ENCODE results near the gene SGCA. TPM values are rescaled to one million over a fixed set of nuclear protein-coding genes. Genes with fewer than 3 reads are reported as not detected.

SGCA gene
- not detected for total RNA-seq

DNA sequence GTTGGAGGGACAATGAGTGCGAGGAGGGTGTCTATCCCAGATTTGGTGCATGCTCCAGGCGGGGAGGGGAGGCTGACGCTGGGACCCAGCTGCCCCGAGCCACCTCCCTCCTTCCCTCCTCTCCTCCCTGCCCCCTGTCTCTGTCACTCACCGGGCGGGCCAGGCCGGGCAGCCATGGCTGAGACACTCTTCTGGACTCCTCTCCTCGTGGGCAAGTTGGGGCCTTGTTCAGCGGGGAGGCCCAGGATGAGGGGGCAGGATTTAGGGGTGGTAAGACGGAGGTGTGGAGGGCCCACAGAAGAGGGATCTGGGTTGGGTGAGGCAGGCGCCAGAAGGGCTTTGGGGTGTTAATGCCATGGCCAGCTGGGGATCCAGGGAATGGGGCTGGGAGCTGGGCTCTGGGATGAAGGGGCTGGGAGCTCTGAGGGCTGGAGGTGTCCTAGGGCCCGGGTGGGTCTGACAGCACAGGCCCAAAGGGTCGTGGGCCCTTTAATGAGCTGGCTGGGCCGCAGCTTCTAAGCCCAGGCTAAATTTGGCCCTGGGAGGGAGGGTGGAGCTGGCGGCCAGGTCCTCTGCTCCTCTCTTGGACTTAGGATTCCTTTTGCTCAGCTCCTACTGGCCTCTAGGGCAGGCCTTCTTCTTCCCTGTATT, at the start of gene SGCA:
Gene SGCA, plus strand, starts transcription at position 139 of the 651 bp plus-strand sequence. Its CDS starts 36 bp downstream, at position 175.
- CTCF ChIA-PET = interaction anchor here (0.7 to 1.6 kb wide), 4 partner anchors 14 to 72 kb away, joined by 3 to 4 read pairs (median 3); partner anchors contain the start of gene PPP1R9B

DNA sequence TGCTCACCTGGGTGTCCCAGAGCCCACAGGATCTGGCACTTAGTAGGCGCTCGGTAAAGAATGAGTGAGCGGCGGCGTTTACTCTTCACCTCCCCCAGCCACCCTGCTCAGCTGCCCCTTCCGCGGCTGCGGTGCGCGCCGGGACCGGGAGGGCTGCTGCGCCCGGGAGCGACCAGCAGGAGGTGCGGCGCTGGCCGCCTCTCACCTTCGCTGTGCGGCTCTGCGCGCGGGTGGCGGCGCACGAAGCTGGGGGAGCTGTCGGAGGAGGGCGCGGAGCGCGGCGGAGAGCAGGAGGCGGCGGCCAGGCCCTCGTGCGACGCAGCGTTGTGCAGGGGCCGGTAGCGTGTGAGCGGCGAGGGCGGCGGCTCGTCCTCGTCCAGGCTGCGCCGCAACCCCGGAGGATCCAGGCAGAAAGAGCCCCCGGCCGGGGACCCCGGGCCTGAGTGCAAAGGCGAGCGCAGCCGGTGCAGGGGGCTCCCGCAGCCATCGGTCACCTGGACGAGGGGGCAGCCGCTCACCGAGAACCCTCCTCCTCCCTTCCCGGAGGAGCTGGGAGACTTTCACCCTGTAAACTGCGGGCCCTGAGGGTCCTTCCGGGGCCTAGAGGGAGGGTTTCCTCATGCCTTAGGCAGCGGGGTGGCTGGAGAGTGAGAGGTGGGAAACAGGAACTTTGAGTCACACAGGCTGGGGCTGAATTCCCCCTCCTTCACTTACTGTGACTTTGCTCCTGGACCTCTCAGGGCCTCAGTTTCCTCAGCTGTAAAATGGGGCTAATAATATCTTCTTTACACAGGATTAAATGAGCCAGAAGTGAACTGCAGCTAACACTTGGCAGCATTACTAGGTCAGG, 48.4 kb upstream of the SGCA start:
- CTCF ChIA-PET = interaction anchor here (0.6 to 4.1 kb wide), 15 partner anchors 13 to 235 kb away, joined by 3 to 25 read pairs (median 4); partner anchors contain the start of genes COL1A1, PPP1R9B and SAMD14

More for the DNA sequence above, at the start of gene SGCA:
- POLR2A ChIA-PET = no interaction called here

DNA sequence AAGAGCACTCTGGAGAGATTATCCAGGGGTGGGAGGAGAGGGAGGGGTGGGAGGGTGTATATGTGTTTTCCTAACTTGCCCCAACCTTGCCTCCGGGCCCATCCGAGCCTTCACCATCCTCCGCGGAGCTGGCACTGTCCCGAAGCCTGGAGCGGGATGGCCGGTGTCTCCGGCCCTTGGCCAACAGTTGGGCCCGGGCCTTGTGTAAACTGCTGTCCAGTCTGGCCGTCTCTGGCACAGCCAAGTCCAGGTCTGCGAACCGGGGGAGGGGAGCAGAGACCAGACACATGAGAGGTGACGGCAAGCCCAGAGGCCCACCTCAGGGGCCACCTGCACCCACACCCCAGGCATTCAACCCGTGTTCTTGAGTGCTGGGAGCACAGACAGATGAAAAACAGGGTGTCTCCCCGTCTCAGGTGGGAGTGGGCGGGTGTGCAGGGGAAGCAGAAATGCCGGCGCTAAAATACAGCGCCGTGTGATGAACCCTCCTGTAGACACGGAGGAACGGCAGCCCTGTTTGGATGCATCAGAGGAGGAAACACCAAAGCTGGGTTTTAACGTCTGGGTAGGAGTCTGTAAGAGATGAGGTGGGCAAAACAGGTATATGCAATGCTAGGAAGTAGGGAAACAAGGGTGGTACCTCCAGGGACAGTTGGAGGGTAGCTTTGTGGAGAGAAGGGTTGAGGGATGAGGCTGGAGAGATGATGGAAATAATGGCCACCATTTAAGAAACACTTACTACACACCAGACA, 47.6 kb upstream of the SGCA start:
- ChIA-PET POLR2A (interaction anchor here (0.6 kb wide), 1 partner anchor 13 kb away, joined by 3 read pairs; no protein-coding TSS in a partner anchor), CTCF (interaction anchor here (0.9 to 4.1 kb wide), 11 partner anchors 12 to 178 kb away, joined by 3 to 25 read pairs (median 4); partner anchors contain the start of gene SAMD14)

More for the DNA sequence above, 48.4 kb upstream of the SGCA start:
- POLR2A ChIA-PET = interaction anchor here (0.5 to 0.6 kb wide), 2 partner anchors 9 to 32 kb away, joined by 3 to 4 read pairs; no protein-coding TSS in a partner anchor

- POLR2A ChIA-PET = interaction anchor here (0.6 kb wide), 1 partner anchor 12 kb away, joined by 3 read pairs; no protein-coding TSS in a partner anchor
- CTCF ChIA-PET = interaction anchor here (0.9 to 2.4 kb wide), 6 partner anchors 22 to 178 kb away, joined by 3 to 6 read pairs (median 3); no protein-coding TSS in a partner anchor
These were observed 47.0 kb upstream of the SGCA start for GRCh38 chr17:50118828-50119218.

DNA sequence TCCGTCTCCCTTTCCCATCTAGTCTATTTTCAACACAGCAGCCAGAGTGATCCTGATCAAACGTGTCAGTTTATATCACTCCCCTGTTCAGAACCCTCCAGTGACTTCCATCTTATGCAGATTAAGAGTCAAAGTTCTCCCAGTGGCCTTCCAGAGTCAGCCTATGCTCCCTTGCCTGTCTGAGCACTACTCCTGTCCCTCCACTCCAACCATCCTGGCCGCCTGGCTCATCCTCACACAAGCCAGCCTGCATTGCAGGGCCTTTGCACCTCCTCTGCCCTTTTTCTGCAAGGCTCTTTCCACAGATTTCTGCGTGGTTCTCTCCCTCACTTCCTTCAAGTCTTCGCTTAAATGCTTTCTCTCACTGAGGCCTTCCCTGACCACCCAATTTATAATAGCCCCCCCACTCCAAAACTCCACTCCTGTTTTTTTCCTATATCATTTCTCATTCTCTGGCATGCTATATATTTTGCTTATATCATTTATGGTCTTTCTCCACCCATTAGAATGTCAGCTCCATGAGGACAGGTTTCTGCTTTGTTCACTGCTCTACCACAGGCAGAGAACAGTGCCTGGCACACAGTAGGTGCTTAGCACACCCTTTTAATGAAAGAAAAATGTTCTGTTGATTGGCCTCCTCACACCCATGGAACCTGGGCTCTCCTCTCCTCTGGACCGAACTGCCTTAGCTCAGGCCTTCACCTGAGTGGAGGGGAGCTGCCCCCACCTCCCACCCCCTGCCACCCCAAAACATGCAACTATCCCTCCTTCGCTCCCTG, 45.1 kb upstream of the SGCA start:
- CTCF ChIA-PET = no interaction called here
- POLR2A ChIA-PET = no interaction called here

DNA sequence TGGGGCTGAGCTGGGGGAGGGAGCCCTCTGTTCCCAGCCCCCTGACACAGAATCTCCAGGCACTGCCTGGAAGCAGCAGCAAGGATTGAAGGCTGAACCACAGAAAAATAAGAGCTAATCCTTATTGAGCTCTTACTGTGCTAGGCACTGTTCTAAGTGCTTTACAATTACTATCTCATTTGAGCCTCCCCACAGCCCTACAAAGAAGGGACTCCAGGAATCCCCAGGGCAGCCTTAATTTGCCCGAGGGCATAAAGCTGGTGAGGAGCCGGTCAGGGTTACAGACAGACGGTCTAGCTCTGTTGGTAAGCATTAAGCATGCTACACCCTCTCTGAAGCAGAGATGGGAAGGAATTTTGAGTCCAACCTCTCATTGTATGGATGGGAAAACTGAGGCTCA, 42.9 kb upstream of the SGCA start:
- ChIA-PET POLR2A (no interaction called here), CTCF (interaction anchor here (1.0 to 1.4 kb wide), 2 partner anchors 9 to 77 kb away, joined by 3 read pairs; no protein-coding TSS in a partner anchor)

- ChIA-PET POLR2A (no interaction called here), CTCF (interaction anchor here (1.0 to 1.4 kb wide), 2 partner anchors 10 to 12 kb away, joined by 3 to 4 read pairs; no protein-coding TSS in a partner anchor)
These were observed 42.0 kb upstream of the SGCA start for GRCh38 chr17:50123649-50124349.

GRCh38 chr17:50125420-50125997, 40.3 kb upstream of the SGCA start:
- POLR2A ChIA-PET = no interaction called here
- CTCF ChIA-PET = interaction anchor here (0.7 to 1.2 kb wide), 3 partner anchors 14 to 62 kb away, joined by 3 read pairs; no protein-coding TSS in a partner anchor

DNA sequence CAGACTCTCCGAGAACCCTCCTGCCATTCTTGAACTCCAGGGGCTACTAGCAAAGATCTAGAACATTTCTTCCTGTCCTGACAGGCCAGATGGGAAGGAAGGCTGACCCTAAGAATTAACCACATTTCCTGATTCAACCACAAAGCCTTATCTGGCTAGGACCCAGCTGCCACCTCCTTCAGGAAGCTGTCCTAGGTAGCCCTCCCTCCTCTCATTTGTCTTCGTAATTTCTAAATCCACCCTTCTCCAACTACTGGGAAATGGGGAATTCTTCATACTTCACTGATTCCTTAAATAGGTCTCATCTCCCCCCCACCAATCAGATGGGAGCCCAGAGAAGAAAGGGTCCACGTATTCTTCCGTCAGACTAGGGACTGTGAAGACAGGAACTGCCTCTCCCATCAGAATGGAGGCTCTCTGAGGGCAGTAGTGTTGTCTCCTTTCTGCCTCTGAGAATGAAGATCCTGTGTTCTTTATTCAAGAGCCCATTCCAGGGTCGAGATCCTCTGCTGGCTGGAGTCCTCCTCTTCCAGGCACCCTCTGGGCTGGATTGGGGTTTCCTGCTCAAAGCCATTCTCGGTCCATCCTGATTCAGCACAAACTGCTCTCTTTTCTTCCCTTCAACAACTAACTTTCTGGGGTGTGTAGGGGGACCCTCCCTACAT, 38.0 kb upstream of the SGCA start:
- CTCF ChIA-PET = no interaction called here
- POLR2A ChIA-PET = interaction anchor here (0.7 kb wide), 1 partner anchor 366 kb away, joined by 3 read pairs; no protein-coding TSS in a partner anchor

DNA sequence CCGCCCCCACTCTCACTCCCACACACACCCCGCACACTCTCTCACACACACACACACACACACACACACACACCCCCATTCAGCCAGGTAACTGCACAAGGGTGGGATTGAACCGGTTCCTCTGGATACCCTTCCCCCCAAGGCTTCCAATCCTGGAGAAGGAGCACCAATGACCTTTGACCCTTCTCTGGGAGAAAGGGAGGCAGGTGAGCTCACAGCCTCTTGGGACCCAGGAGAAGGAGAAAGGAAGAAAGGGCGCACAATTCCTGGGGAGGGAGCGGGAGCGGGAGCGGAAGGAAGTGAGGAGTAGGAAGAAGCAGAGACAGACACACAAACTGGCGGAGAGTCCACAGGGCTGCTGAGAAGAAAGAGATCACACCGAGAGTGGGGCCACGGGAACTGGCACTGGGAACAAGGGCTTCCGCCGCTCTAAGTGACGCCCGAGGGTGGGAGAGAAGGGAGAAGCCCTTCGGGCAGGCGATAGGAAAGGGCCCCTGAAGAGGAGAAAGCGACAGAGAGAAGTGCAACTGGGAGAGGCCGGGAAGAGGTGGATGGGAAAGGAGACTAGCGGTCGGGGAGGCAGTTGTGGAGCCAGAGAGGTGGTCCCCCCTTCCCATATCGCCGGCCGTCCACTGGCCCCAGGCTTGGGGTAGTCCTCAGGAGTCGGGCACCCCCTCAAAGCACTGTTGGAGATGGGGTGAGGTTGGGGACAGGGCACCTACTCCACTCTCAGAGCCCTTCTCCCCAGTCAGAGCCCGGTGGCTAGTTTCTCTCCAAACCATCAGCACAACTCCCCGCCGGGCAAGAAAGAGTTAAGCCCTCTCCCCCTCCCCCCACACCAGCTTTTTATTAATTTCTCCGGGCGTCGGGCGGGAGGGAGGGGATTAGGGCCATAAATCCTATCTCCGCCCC, 37.1 kb upstream of the SGCA start:
- ChIA-PET POLR2A (no interaction called here), CTCF (interaction anchor here (1.0 kb wide), 1 partner anchor 11 kb away, joined by 5 read pairs; no protein-coding TSS in a partner anchor)

DNA sequence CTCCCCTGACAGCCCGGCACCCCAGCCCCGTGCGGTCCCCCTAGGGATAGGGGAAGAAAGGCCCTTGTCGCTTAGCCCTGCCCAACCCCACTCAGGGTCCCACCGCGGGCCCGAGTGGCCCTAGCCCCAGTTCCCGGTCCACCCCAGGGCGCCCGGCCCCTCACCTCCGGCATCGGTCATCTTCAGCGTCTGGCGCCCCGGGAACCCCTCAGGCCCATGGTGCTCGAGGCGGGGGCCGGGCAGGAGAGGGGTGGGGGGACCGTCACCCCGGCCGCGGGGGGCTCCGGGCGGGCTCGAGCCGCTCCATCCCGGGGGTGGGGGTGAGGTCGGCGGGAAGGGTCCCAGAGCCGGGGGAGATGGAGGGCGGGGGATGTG, 36.5 kb upstream of the SGCA start:
- POLR2A ChIA-PET = interaction anchor here (0.8 kb wide), 1 partner anchor 10 kb away, joined by 3 read pairs; no protein-coding TSS in a partner anchor
- CTCF ChIA-PET = interaction anchor here (1.0 to 1.1 kb wide), 2 partner anchors 11 to 40 kb away, joined by 5 read pairs; no protein-coding TSS in a partner anchor

- ChIA-PET CTCF (interaction anchor here (1.0 to 1.5 kb wide), 6 partner anchors 9 to 40 kb away, joined by 4 to 5 read pairs (median 4); no protein-coding TSS in a partner anchor), POLR2A (interaction anchor here (0.6 to 1.6 kb wide), 3 partner anchors 9 to 508 kb away, joined by 3 to 11 read pairs (median 3); no protein-coding TSS in a partner anchor)
These were observed 35.9 kb upstream of the SGCA start, which contains the start of gene SAMD14 for GRCh38 chr17:50129728-50130558. Gene SAMD14 (minus strand): TSS chr17:50130160. CDS start chr17:50124959, 5,201 bp downstream.

DNA sequence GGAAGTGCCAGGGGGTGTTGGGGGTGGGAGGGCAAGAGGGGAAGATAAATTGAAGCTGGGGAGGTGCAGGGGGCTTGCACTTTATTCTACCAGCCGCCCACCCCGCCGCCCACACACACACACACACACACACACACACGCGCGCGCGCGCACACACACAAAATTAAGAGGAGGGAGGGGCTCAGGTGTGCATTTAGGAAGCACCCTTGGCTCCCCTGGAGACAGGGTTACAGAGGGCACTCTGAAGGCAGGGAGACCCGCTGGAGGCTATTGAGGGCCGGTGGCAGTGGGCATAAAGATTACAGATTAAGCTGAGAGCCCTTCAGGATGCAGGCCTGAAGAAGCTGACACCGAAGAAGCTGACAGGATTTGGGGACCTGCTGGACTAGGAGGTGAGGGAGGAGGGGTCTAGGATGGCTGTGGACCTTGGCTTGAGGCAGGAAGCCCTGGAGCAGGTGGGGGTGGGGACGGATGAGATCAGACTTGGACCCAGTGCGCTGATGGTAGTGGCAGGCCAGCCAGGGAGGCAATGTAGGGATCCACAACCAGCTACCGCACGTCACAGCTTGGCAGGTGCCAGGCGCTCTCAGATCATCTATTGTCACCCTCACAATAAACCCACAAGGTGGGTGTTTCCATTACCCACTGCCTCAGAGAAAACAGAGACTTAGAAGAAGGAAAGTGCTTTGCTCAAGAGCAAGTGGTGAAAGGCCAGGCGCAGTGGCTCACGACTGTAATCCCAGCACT, 35.1 kb upstream of the SGCA start:
- ChIA-PET CTCF (interaction anchor here (0.7 to 2.0 kb wide), 9 partner anchors 9 to 83 kb away, joined by 3 to 7 read pairs (median 4); partner anchors contain the start of gene PDK2), POLR2A (interaction anchor here (0.6 to 1.6 kb wide), 3 partner anchors 12 to 508 kb away, joined by 3 to 11 read pairs (median 3); no protein-coding TSS in a partner anchor)

All from activated CD8-positive, alpha-beta memory T cell treated with anti-CD3 and anti-CD28 coated beads for 36 hours (primary cell).